K562 (cell line): ENCODE data around the gene RASSF6. TPM values are rescaled to one million over a fixed set of nuclear protein-coding genes. Genes with fewer than 3 reads are reported as not detected.

Experiments
- CHD7 ChIP-seq: fragments of 200-600 bp; sonication (generic); IDR thresholded peaks from one replicate; pipeline ENCODE4 v1.6.1; 2012; ENCODE audit warnings: mild to moderate bottlenecking, low read depth, low read length, inconsistent platforms
- FOXP1 ChIP-seq: sonication (generic); formaldehyde crosslinking; IDR thresholded peaks from 2 replicates; pipeline ENCODE4 v1.8.0; 2022; ENCODE audit warnings: mild to moderate bottlenecking, missing genetic modification reagents
- HMBOX1 ChIP-seq: sonication (generic); IDR thresholded peaks from 2 replicates; pipeline ENCODE4 v1.6.1; 2016
- KDM2B ChIP-seq: fragments of 250-450 bp; sonication (Bioruptor Pico); IDR thresholded peaks from 2 replicates; pipeline ENCODE4 v1.8.0; 2021; ENCODE audit warnings: mild to moderate bottlenecking, moderate library complexity
- MCM7 ChIP-seq, 2 experiments: fragments of 450-650 bp; IDR thresholded peaks; 2 replicates each; pipeline ENCODE4 v1.6.1; 2016 to 2018
- MYC ChIP-seq, 2 experiments: fragments of 250-450 bp in 1 of 2; sonication (Bioruptor Pico) in 1 of 2; IDR thresholded peaks; 2 replicates each; pipeline versions ENCODE4 v1.5.1 to v1.6.1; 2012 to 2021; ENCODE audit warnings: low read depth in 2 of 2, borderline replicate concordance in 1 of 2, improper control_type of control experiment in 1 of 2, low read length in 1 of 2, mild to moderate bottlenecking in 1 of 2, moderate library complexity in 1 of 2
- RBM17 ChIP-seq: fragments of 200-400 bp; formaldehyde crosslinking; IDR thresholded peaks from 2 replicates; pipeline ENCODE4 v1.6.1; 2017; ENCODE audit warnings: low read depth, mild to moderate bottlenecking, low read length, borderline replicate concordance
- SPI1 ChIP-seq: IDR thresholded peaks from 2 replicates; pipeline ENCODE4 v1.6.1; 2011; ENCODE audit warnings: low read depth, low read length, control low read depth, borderline replicate concordance
- TFAP4 ChIP-seq: sonication (generic); formaldehyde crosslinking; IDR thresholded peaks from 2 replicates; pipeline ENCODE4 v1.8.0; 2022; ENCODE audit warnings: missing genetic modification reagents, mild to moderate bottlenecking, moderate library complexity, borderline replicate concordance
- polyA plus RNA-seq, 8 experiments: library from polyadenylated mRNA; depleted of rRNA in 4 of 8; stranded (reverse) in 5 of 8; unstranded in 3 of 8; fragments of >200 nt; fragmentation: Nextera tagmentation in 2 of 8; fragmentation: Illumina TruSeq in 1 of 8; extraction: Ambion mirVana in 2 of 8; extraction: Trizol in 1 of 8; gene quantifications; 2 replicates each; pipeline versions ENCODE4 v1.2.1 to v1.2.3, GENCODE V29; 2011 to 2014; ENCODE audit warnings: inconsistent platforms in 1 of 8, missing spikeins in 1 of 8
- total RNA-seq, 7 experiments: library from RNA; depleted of rRNA in 6 of 7; stranded (reverse); fragments of >200 nt in 6 of 7; fragmentation: Illumina TruSeq in 2 of 7; extraction: Trizol in 2 of 7; gene quantifications; 2 replicates each; pipeline versions ENCODE4 v1.2.1 to v1.2.3, GENCODE V29; 2011 to 2021; ENCODE audit warnings: low replicate concordance in 1 of 7
- TF ChIP-seq, protein P1 (sequence below), 3 experiments: IDR thresholded peaks in 2 of 3; conservative IDR thresholded peaks in 1 of 3; 2 replicates each; pipeline ENCODE4 v1.5.1; 2011 to 2012; ENCODE audit warnings: low read length in 3 of 3, mild to moderate bottlenecking in 3 of 3, control low read depth in 2 of 3, improper control_type of control experiment in 1 of 3, inconsistent platforms in 1 of 3, low read depth in 1 of 3, mixed read lengths in 1 of 3, moderate library complexity in 1 of 3; ENCODE audit not compliant: insufficient read depth in 2 of 3

RASSF6 gene
- total and polyA plus RNA-seq, 9 of the 15 experiments (the other 6 are each of a cell fraction or from before 2014, with no cell fraction given), result under 0.01 to 0.25 (median 0.06) TPM; not detected in 1

DNA sequence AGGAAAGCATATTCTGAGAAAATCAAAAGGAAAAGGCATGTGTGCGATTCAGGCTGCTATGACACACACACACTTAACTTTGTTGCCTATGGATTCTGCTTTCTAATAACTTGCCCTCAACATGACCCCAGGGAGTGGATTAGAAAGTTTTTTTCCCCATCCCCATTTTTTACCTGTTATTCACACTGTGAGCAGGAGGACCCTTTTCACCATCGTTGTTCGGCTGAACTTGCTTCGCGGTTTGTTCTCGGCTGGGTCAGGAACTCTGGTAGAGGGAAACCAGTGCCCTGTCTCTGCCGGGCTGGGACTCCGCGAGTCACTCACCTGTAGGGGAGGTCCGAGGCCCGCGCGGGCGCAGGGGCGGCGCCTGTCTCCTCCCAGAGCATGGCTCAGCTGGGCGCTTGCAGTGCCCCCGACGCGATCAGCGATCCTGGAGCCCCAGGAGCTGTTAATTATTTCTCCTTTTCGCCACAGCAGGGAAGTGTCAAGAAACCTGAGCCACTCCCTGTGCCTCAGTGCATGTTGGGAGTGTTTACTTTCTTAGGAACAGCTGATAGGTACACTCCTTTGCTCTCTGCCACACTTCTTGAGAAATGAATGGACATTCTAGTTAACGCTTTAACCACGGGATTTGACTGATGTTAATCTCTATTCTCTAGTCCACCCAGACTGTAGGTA, at the start of gene RASSF6 (continued):
- no peak for TF ChIP-seq CHD7
- peak; percentile 41; the same call in 1 of the 2 replicates for TF ChIP-seq SPI1
- TF ChIP-seq RBM17, result no peak
- TF ChIP-seq MCM7 (IDR thresholded peaks at IDR 0.05), result no peak
- TF ChIP-seq MYC (IDR thresholded peaks at IDR 0.05; ENCODE audit: low read depth, low read length), result no peak
- TF ChIP-seq MYC (CRISPR knock-in tag; IDR thresholded peaks at IDR 0.05; ENCODE audit: borderline replicate concordance, low read depth), result no peak
- peak; percentile 94 for TF ChIP-seq HMBOX1
- TF ChIP-seq, protein P1, sequence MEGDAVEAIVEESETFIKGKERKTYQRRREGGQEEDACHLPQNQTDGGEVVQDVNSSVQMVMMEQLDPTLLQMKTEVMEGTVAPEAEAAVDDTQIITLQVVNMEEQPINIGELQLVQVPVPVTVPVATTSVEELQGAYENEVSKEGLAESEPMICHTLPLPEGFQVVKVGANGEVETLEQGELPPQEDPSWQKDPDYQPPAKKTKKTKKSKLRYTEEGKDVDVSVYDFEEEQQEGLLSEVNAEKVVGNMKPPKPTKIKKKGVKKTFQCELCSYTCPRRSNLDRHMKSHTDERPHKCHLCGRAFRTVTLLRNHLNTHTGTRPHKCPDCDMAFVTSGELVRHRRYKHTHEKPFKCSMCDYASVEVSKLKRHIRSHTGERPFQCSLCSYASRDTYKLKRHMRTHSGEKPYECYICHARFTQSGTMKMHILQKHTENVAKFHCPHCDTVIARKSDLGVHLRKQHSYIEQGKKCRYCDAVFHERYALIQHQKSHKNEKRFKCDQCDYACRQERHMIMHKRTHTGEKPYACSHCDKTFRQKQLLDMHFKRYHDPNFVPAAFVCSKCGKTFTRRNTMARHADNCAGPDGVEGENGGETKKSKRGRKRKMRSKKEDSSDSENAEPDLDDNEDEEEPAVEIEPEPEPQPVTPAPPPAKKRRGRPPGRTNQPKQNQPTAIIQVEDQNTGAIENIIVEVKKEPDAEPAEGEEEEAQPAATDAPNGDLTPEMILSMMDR (IDR thresholded peaks at IDR 0.05 in 2 of 3, conservative IDR thresholded peaks at IDR 0.05 in 1 of 3; ENCODE audit: insufficient read depth in 2 of 3, low read depth in 1 of 3, low read length in 3 of 3), result peak in 1 of 3 experiments; percentile 8; a peak in 1 of 6 replicates
- peak; percentile 51; the same call in 1 of the 2 replicates for TF ChIP-seq FOXP1 (CRISPR knock-in tag)
- TF ChIP-seq TFAP4 (CRISPR knock-in tag), result peak; percentile 83
- TF ChIP-seq KDM2B (CRISPR knock-in tag), result 0 out of 2 replicates have a peak, but pooled peaks have one; percentile 53
